ENCODE results near the gene PHF11. TPM values are rescaled to one million over a fixed set of nuclear protein-coding genes. Genes with fewer than 3 reads are reported as not detected.

The PHF11 gene
- total RNA-seq, 1 experiment from 2014 or later = 24.0 TPM

DNA sequence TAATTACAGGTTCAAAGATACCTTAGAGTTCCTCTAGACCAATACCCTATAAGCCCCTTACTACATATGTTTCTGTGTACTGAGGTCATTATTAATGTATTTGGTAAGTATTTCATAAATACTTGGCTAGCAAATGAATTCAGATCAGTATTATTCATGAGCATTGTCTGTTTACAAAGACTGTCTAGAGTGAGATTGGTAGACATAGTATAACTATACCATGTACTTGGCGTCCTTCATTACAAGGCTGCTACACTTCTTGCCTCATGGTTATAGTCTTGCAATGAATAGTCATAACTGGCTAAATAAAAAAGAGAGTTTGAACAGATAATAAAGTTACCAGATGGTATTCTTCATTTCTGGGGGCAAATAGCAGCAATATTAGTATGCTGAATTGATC is 39.6 kb upstream of the PHF11 start:
- CTCF ChIA-PET = no interaction called here
- Mint-ChIP-seq H3K4me3 (ENCODE audit: low read depth, unreplicated experiment) (no peak overlapping the region), H3K9me3 (ENCODE audit: low read depth, unreplicated experiment) (no peaks in the 10 kb centered on the region), H3K4me1 (ENCODE audit: low read depth, unreplicated experiment) (peaks cover 8% of the 10 kb centered on the region), H3K27me3 (ENCODE audit: unreplicated experiment) (no peaks in the 10 kb centered on the region), H3K27ac (ENCODE audit: unreplicated experiment) (no peak overlapping the region), H3K36me3 (ENCODE audit: insufficient read depth, unreplicated experiment) (no peaks in the 10 kb centered on the region)
- TF ChIP-seq, protein P1, sequence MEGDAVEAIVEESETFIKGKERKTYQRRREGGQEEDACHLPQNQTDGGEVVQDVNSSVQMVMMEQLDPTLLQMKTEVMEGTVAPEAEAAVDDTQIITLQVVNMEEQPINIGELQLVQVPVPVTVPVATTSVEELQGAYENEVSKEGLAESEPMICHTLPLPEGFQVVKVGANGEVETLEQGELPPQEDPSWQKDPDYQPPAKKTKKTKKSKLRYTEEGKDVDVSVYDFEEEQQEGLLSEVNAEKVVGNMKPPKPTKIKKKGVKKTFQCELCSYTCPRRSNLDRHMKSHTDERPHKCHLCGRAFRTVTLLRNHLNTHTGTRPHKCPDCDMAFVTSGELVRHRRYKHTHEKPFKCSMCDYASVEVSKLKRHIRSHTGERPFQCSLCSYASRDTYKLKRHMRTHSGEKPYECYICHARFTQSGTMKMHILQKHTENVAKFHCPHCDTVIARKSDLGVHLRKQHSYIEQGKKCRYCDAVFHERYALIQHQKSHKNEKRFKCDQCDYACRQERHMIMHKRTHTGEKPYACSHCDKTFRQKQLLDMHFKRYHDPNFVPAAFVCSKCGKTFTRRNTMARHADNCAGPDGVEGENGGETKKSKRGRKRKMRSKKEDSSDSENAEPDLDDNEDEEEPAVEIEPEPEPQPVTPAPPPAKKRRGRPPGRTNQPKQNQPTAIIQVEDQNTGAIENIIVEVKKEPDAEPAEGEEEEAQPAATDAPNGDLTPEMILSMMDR (IDR thresholded peaks at IDR 0.05; ENCODE audit: unreplicated experiment) = no peak
- intact Hi-C loops (cut with micrococcal nuclease; ENCODE audit: unreplicated experiment) = no loop called here
- no peak for DNase-seq
- BruUV-seq (replicated peaks) = no TSS peak

- H3K36me3 Mint-ChIP-seq (ENCODE audit: insufficient read depth, unreplicated experiment) = no peaks in the 10 kb centered on the region
- CTCF ChIA-PET = no interaction called here
- intact Hi-C loops (cut with micrococcal nuclease; ENCODE audit: unreplicated experiment) = no loop called here
- TF ChIP-seq, protein P1 (IDR thresholded peaks at IDR 0.05; ENCODE audit: unreplicated experiment) = no peak
- no peak overlapping the region for H3K4me3 Mint-ChIP-seq (ENCODE audit: low read depth, unreplicated experiment)
- no TSS peak for BruUV-seq (replicated peaks)
- H3K27ac Mint-ChIP-seq (ENCODE audit: unreplicated experiment) = no peak overlapping the region
- H3K27me3 Mint-ChIP-seq (ENCODE audit: unreplicated experiment) = no peaks in the 10 kb centered on the region
- no peaks in the 10 kb centered on the region for H3K9me3 Mint-ChIP-seq (ENCODE audit: low read depth, unreplicated experiment)
- no peak for DNase-seq
- H3K4me1 Mint-ChIP-seq (ENCODE audit: low read depth, unreplicated experiment) = peaks cover 8% of the 10 kb centered on the region
Measured at GRCh38 chr13:49457221-49457620, 38.5 kb upstream of the PHF11 start.

GRCh38 chr13:49459580-49459979 is 36.2 kb upstream of the PHF11 start:
- H3K4me1 Mint-ChIP-seq (ENCODE audit: low read depth, unreplicated experiment) = peaks cover 8% of the 10 kb centered on the region
- CTCF ChIA-PET = no interaction called here
- peaks cover 6% of the 10 kb centered on the region for H3K36me3 Mint-ChIP-seq (ENCODE audit: insufficient read depth, unreplicated experiment)
- no peak overlapping the region for H3K27ac Mint-ChIP-seq (ENCODE audit: unreplicated experiment)
- no peaks in the 10 kb centered on the region for H3K9me3 Mint-ChIP-seq (ENCODE audit: low read depth, unreplicated experiment)
- TF ChIP-seq, protein P1 (IDR thresholded peaks at IDR 0.05; ENCODE audit: unreplicated experiment) = no peak
- H3K4me3 Mint-ChIP-seq (ENCODE audit: low read depth, unreplicated experiment) = no peak overlapping the region
- intact Hi-C loops (cut with micrococcal nuclease; ENCODE audit: unreplicated experiment) = no loop called here
- H3K27me3 Mint-ChIP-seq (ENCODE audit: unreplicated experiment) = no peaks in the 10 kb centered on the region
- BruUV-seq (replicated peaks) = no TSS peak
- DNase-seq = no peak

GRCh38 chr13:49464085-49464484 is 31.7 kb upstream of the PHF11 start:
- H3K27me3 Mint-ChIP-seq (ENCODE audit: unreplicated experiment) = no peaks in the 10 kb centered on the region
- no peaks in the 10 kb centered on the region for H3K4me1 Mint-ChIP-seq (ENCODE audit: low read depth, unreplicated experiment)
- no peak overlapping the region for H3K27ac Mint-ChIP-seq (ENCODE audit: unreplicated experiment)
- H3K4me3 Mint-ChIP-seq (ENCODE audit: low read depth, unreplicated experiment) = no peak overlapping the region
- no peaks in the 10 kb centered on the region for H3K9me3 Mint-ChIP-seq (ENCODE audit: low read depth, unreplicated experiment)
- H3K36me3 Mint-ChIP-seq (ENCODE audit: insufficient read depth, unreplicated experiment) = peaks cover 6% of the 10 kb centered on the region
- no peak for DNase-seq
- TF ChIP-seq, protein P1 (IDR thresholded peaks at IDR 0.05; ENCODE audit: unreplicated experiment) = no peak
- intact Hi-C loops (cut with micrococcal nuclease; ENCODE audit: unreplicated experiment) = no loop called here
- no TSS peak for BruUV-seq (replicated peaks)
- CTCF ChIA-PET = no interaction called here

All from Calu3 (cell line).